Upper lobe of right lung (tissue), 1 donor: ENCODE results near the gene TTC24. TPM values are rescaled to one million over a fixed set of nuclear protein-coding genes. Genes with fewer than 3 reads are reported as not detected.

Source experiments
- ATAC-seq: fragments of 200-7000 bp; cut with Tn5 transposase; one replicate; pipeline ENCODE4 v1.9.1; 2020; ENCODE audit warnings: mild to moderate bottlenecking, moderate library complexity
- DNase-seq: peaks from one replicate; pipeline ENCODE4 v3.0.0-alpha.2; 2020
- H3K27ac ChIP-seq: fragments of 200-600 bp; one replicate; pipeline ENCODE4 v1.8.0; 2022
- H3K27me3 ChIP-seq: fragments of 200-600 bp; one replicate; pipeline ENCODE4 v1.8.0; 2022; ENCODE audit warnings: mild to moderate bottlenecking
- H3K36me3 ChIP-seq: fragments of 200-600 bp; one replicate; pipeline ENCODE4 v1.8.0; 2022
- H3K4me1 ChIP-seq: fragments of 200-600 bp; one replicate; pipeline ENCODE4 v1.8.0; 2022
- H3K4me3 ChIP-seq: fragments of 200-600 bp; one replicate; pipeline ENCODE4 v1.8.0; 2022; ENCODE audit warnings: mild to moderate bottlenecking
- H3K9me3 ChIP-seq: fragments of 200-600 bp; one replicate; pipeline ENCODE4 v1.8.0; 2022
- intact Hi-C: fragments of 100-400 bp; cut with DNase I; formaldehyde crosslinking; loops from one replicate; pipeline ENCODE4 v1.11.0; 2022
- total RNA-seq: library from RNA; stranded (reverse); fragmentation: NEBNext Ultra II Directional; extraction: Animal tissue kit (Norgen Biotek cat#: 25700); gene quantifications from one replicate; pipeline ENCODE4 v1.2.1, GENCODE V29; 2021
- TF ChIP-seq, protein P1 (sequence below): fragments of 200-600 bp; IDR thresholded peaks from one replicate; pipeline ENCODE4 v1.8.0; 2022; ENCODE audit warnings: antibody characterized with exemption
- donor health status: DM: no; HTN: yes; CAD: no; lungs with severe emphysema.

TTC24 gene
- total RNA-seq, 1 donor from 2014 or later = not detected

DNA sequence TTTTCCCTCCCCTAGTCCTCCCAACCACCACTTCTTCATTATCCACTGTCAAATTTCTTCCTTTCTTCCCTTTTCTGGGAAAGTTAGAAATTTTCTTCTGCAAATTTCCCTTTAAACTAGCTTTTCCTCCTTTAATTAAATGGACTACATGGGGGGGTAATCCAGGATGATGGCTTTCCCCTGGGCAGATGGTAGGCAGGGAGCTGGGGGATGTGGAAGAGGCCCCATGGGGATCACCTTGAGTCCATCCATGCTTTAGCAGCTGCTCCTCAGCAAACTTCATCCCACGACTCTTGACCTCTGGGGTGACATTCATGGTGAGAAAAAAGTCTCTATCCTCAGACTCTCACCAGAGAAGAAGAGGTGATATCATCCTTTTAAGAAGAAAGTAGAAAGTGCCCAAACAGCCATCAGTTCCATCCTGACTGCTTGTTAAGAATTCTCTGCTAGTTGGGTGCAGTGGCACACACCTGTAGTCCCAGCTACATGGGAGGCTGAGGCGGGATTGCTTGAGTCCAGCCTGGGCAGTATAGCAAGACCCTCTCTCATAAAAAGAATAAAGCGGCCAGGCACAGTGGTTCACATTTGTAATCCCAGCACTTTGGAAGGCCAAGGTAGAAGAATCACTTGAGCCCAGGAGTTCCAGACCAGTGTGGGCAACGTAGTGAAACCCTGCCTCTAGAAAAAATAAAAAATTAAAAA is 19.4 kb downstream of the TTC24 start:
- Histone ChIP-seq H3K4me3 (no peak overlapping the region), H3K36me3 (peaks cover 46% of the 10 kb centered on the region), H3K27ac (no peak overlapping the region), H3K4me1 (peaks cover 22% of the 10 kb centered on the region), H3K27me3 (no peaks in the 10 kb centered on the region), H3K9me3 (no peaks in the 10 kb centered on the region)
- intact Hi-C loops = no loop called here
- DNase-seq (peak; percentile 17), ATAC-seq (no peak)
- TF ChIP-seq, protein P1, sequence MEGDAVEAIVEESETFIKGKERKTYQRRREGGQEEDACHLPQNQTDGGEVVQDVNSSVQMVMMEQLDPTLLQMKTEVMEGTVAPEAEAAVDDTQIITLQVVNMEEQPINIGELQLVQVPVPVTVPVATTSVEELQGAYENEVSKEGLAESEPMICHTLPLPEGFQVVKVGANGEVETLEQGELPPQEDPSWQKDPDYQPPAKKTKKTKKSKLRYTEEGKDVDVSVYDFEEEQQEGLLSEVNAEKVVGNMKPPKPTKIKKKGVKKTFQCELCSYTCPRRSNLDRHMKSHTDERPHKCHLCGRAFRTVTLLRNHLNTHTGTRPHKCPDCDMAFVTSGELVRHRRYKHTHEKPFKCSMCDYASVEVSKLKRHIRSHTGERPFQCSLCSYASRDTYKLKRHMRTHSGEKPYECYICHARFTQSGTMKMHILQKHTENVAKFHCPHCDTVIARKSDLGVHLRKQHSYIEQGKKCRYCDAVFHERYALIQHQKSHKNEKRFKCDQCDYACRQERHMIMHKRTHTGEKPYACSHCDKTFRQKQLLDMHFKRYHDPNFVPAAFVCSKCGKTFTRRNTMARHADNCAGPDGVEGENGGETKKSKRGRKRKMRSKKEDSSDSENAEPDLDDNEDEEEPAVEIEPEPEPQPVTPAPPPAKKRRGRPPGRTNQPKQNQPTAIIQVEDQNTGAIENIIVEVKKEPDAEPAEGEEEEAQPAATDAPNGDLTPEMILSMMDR = no peak

DNA sequence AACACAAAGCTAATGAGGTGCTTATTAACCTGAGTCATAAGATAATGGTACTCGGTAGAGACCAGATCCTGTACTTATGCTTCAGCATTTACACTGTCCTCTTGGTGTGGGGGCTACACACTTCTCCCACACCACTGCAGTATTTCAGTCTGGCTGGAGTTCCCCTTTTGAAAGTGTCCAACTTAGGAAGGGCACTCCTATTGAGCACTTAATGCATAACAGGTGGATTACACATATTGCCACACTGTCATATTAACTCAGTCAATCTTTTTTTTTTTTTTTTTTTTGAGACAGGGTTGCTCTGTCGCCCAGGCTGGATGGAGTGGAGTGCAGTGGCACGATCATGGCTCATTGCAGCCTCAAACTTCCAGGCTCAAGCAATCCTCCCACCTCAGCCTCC is 20.3 kb downstream of the TTC24 start:
- H3K27me3 ChIP-seq = no peaks in the 10 kb centered on the region
- DNase-seq = no peak
- peak; percentile 29 for ATAC-seq
- H3K4me3 ChIP-seq = no peak overlapping the region
- intact Hi-C loops = no loop called here
- no peaks in the 10 kb centered on the region for H3K9me3 ChIP-seq
- peaks cover 38% of the 10 kb centered on the region for H3K36me3 ChIP-seq
- H3K27ac ChIP-seq = no peak overlapping the region
- H3K4me1 ChIP-seq = peaks cover 22% of the 10 kb centered on the region
- TF ChIP-seq, protein P1 = peak; percentile 12

DNA sequence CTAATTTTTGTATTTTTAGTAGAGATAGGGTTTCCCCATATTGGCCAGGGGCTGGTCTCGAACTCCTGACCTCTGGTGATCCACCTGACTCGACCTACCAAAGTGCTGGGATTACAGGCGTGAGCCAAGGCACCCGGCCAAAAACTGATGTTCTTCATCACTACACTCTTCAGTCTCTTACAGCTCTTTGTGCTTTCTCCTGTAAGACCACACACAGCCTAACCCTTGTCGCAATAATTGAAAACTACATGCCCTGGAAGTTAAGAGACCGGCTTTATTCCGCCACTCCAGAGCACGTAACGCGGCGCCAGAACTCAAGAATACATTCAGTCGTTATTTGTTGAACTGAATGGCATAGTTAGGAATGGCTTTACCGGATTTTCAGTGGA is 21.2 kb downstream of the TTC24 start:
- DNase-seq (peak; percentile 50), ATAC-seq (no peak)
- intact Hi-C loops = no loop called here
- Histone ChIP-seq H3K27me3 (no peaks in the 10 kb centered on the region), H3K4me3 (peak overlapping the region; percentile 73), H3K27ac (peak overlapping the region; percentile 78), H3K9me3 (no peaks in the 10 kb centered on the region), H3K36me3 (peaks cover 29% of the 10 kb centered on the region), H3K4me1 (peaks cover 22% of the 10 kb centered on the region)
- TF ChIP-seq, protein P1 = no peak

- Histone ChIP-seq H3K27ac (peak within 1 kb of the TSS; percentile 78), H3K9me3 (no peaks in the 10 kb centered on the region), H3K36me3 (peaks cover 25% of the 10 kb centered on the region), H3K27me3 (no peaks in the 10 kb centered on the region), H3K4me3 (peak within 1 kb of the TSS; percentile 73), H3K4me1 (peaks cover 22% of the 10 kb centered on the region)
- TF ChIP-seq, protein P1 = no peak
- DNase-seq (peak; percentile 84), ATAC-seq (peak; percentile 91)
- intact Hi-C loops = no loop called here
Measured at GRCh38 chr1:156601122-156601830, 21.8 kb downstream of the TTC24 start, which contains the start of gene GPATCH4. GPATCH4 (minus strand) TSS chr1:156601479.

- intact Hi-C loops = no loop called here
- Histone ChIP-seq H3K9me3 (no peaks in the 10 kb centered on the region), H3K4me1 (peaks cover 22% of the 10 kb centered on the region), H3K4me3 (peak overlapping the region; percentile 73), H3K27me3 (no peaks in the 10 kb centered on the region), H3K36me3 (peaks cover 19% of the 10 kb centered on the region), H3K27ac (peak overlapping the region; percentile 78)
- ATAC-seq (no peak), DNase-seq (peak; percentile 35)
- TF ChIP-seq, protein P1 = no peak
Measured at GRCh38 chr1:156601892-156602291, 22.4 kb downstream of the TTC24 start.
